ENCODE data around the gene METTL18.

GRCh38 chr1:169824153-169824552, 29.4 kb upstream of the METTL18 start:
- TF ChIP-seq KLF16 (tag by site-specific recombination; IDR thresholded peaks at IDR 0.05), result no peak
- no peak for TF ChIP-seq ZNF121 (tag by site-specific recombination; IDR thresholded peaks at IDR 0.05)
- no peak for TF ChIP-seq ZBTB1 (tag by site-specific recombination; IDR thresholded peaks at IDR 0.05)
- TF ChIP-seq CTCF (tag by site-specific recombination; IDR thresholded peaks at IDR 0.05), result no peak
- TF ChIP-seq ZNF664 (tag by site-specific recombination; IDR thresholded peaks at IDR 0.05), result no peak
- TF ChIP-seq TCF7L2 (IDR thresholded peaks at IDR 0.05; ENCODE audit: borderline replicate concordance, low read depth, low read length), result no peak
- no peak for TF ChIP-seq ZNF626 (tag by site-specific recombination; IDR thresholded peaks at IDR 0.05)
- no peak for TF ChIP-seq ZBTB20 (tag by site-specific recombination; IDR thresholded peaks at IDR 0.05)
- TF ChIP-seq ZSCAN30 (tag by site-specific recombination; IDR thresholded peaks at IDR 0.05), result no peak
- TF ChIP-seq ZNF423 (tag by site-specific recombination; IDR thresholded peaks at IDR 0.05), result no peak
- no peak for TF ChIP-seq AEBP2 (tag by site-specific recombination; IDR thresholded peaks at IDR 0.05; ENCODE audit: borderline replicate concordance)

Data from HEK293 (cell line).